Neuron (in vitro differentiated cells): ENCODE data around the gene ADCY5.
A peak's percentile ranks its signal among the peaks of the same experiment; 100 is the strongest.
"Not testable (repeated sequence)": the region's sequence is repeated elsewhere in the genome, so short reads cannot be mapped to it uniquely, and the experiment has no call there.

Experiments
- H2AFZ ChIP-seq: one replicate; pipeline ENCODE4 v1.6.1; 2013; ENCODE audit warnings: low read depth, mild to moderate bottlenecking, inconsistent platforms, low read length, moderate library complexity
- H3K27me3 ChIP-seq: one replicate; pipeline ENCODE4 v1.6.1; 2013; ENCODE audit warnings: low read length; ENCODE audit not compliant: insufficient read depth
- H3K36me3 ChIP-seq: one replicate; pipeline ENCODE4 v1.6.1; 2013; ENCODE audit warnings: low read length; ENCODE audit not compliant: insufficient read depth
- H3K4me1 ChIP-seq: one replicate; pipeline ENCODE4 v1.6.1; 2013; ENCODE audit warnings: low read length; ENCODE audit not compliant: insufficient read depth
- H3K4me3 ChIP-seq: 2 replicates; pipeline ENCODE4 v1.5.1; 2013; ENCODE audit warnings: mild to moderate bottlenecking, low read length, moderate library complexity
- H3K9me3 ChIP-seq: one replicate; pipeline ENCODE4 v1.6.1; 2013; ENCODE audit warnings: low read length

Gene ADCY5

GRCh38 chr3:123448536-123449101 lies at the start of gene ADCY5:
Gene ADCY5 (minus strand): TSS chr3:123449090. CDS start chr3:123448545, 545 bp downstream.
- peaks cover 3% of the 10 kb centered on the region for H3K9me3 ChIP-seq
- peaks cover 51% of the 10 kb centered on the region for H3K27me3 ChIP-seq
- H3K4me3 ChIP-seq = peak within 1 kb of the TSS; percentile 64
- peak within 1 kb of the TSS; percentile 91 for H2AFZ ChIP-seq
- H3K4me1 ChIP-seq = peaks cover 7% of the 10 kb centered on the region
- H3K36me3 ChIP-seq = no peaks in the 10 kb centered on the region

DNA sequence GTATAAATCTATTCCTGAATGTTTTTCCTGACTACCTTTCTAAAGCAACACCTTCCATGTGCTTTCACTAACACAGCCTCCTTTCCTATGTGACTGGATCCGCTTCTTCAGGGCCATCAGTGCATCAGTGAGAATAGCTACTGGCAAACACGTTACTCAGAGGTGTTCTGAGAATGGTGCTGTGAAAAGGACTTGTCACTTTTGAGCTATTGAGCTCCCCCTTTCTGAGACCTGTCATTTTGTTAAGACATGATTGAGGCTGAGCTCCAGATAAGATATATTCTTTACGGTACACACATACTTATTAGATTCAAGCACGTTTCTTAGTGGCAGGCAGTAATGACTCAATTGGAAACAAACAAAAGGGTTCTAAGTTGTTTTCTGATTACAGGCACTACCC lies 45.0 kb upstream of the ADCY5 start:
- no peak overlapping the region for H2AFZ ChIP-seq
- H3K9me3 ChIP-seq = no peaks in the 10 kb centered on the region
- peaks cover 24% of the 10 kb centered on the region for H3K36me3 ChIP-seq
- peaks cover 23% of the 10 kb centered on the region for H3K4me1 ChIP-seq
- H3K4me3 ChIP-seq = no peak overlapping the region
- no peaks in the 10 kb centered on the region for H3K27me3 ChIP-seq

- no peaks in the 10 kb centered on the region for H3K9me3 ChIP-seq
- H3K36me3 ChIP-seq = peaks cover 8% of the 10 kb centered on the region
- peaks cover 23% of the 10 kb centered on the region for H3K4me1 ChIP-seq
- no peak overlapping the region for H3K4me3 ChIP-seq
- no peak overlapping the region for H2AFZ ChIP-seq
- H3K27me3 ChIP-seq = no peaks in the 10 kb centered on the region
These were observed 43.2 kb upstream of the ADCY5 start for GRCh38 chr3:123491966-123492587.

DNA sequence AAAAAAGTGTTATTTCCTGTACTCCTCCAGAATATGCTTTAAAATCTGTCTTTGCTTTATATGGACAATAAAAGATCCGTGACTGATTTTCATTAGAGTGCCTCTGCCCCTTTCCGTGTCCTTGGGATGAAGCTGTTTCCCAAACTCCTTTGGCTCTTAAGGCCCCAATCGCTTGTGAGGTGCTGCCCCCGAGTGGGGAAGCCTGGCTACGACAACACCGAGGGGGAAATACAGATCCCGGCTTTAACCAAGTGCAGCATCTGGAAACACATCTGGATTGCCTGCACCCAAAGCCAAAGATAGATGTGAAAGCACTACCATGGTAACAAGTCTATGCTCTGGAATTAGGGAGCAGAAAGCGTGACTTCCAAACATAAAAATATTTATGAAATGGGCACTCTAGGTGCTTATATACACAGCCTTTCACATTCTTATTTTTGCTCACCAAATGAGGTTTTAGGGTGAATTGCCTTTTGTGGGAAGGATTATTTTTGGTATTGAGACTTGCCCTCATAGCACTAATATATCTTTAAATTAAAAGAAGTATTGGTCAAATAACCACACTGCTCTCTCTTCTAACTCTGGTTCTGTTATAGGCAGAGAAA lies 40.6 kb upstream of the ADCY5 start:
- Histone ChIP-seq H3K4me3 (no peak overlapping the region), H3K9me3 (no peaks in the 10 kb centered on the region), H3K27me3 (no peaks in the 10 kb centered on the region), H3K4me1 (peaks cover 23% of the 10 kb centered on the region), H2AFZ (no peak overlapping the region), H3K36me3 (no peaks in the 10 kb centered on the region)

DNA sequence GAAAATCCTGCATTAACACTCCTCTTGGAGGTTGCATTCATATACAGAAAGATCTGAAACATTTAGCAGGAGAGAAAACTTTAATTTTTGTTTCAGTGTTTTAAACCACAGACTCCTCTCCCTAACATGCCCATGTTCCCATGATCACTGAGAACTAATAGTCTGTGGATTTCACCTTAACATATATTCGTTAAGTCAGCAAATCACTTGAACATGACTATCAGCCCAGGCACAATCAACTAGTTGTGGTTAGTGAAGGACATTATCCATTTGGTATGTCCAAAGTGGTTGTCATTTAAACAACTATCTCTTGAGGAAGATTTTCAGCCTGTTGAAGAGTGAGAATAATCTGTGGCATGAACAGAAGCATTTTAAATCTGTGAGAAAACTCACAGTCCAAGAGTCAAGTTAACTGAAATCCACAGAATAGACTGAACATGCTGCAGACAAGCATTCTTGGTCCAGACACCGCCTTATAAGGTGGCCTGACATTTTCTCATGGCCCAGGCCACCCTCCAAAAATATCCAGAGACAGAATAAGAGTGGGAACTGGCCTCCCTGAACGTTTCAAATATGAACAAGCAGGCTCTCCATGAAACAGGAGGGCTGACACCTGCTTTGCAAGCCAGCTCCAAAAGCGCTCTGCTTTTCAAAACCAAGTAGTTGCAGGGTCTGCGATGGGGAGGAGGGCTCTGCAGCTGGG lies 39.9 kb upstream of the ADCY5 start:
- H2AFZ ChIP-seq = no peak overlapping the region
- no peak overlapping the region for H3K4me3 ChIP-seq
- no peaks in the 10 kb centered on the region for H3K36me3 ChIP-seq
- peaks cover 18% of the 10 kb centered on the region for H3K4me1 ChIP-seq
- no peaks in the 10 kb centered on the region for H3K9me3 ChIP-seq
- H3K27me3 ChIP-seq = no peaks in the 10 kb centered on the region

DNA sequence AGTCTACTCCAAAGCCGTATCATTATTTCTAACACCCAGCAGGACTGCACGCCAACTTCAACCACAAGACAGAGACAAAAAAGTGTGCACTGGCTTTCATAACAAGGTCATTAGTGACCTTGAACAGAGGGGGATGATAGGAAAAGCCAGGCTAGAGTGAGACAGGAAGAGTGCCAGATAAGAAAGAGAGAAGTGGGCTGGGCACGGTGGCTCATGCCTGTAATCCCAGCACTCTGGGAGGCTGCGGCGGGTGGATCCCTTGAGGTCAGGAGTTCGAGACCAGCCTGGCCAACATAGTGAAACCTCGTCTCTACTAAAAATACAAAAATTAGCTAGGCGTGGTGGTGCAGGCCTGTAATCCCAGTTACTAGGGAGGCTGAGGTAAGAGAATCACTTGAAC lies 38.2 kb upstream of the ADCY5 start:
- H2AFZ ChIP-seq, H3K4me1 ChIP-seq, H3K9me3 ChIP-seq, H3K4me3 ChIP-seq, H3K27me3 ChIP-seq, H3K36me3 ChIP-seq: not testable (repeated sequence)

- Histone ChIP-seq H3K27me3 (no peaks in the 10 kb centered on the region), H2AFZ (no peak overlapping the region)
These were observed 37.6 kb upstream of the ADCY5 start for GRCh38 chr3:123486460-123486859.

DNA sequence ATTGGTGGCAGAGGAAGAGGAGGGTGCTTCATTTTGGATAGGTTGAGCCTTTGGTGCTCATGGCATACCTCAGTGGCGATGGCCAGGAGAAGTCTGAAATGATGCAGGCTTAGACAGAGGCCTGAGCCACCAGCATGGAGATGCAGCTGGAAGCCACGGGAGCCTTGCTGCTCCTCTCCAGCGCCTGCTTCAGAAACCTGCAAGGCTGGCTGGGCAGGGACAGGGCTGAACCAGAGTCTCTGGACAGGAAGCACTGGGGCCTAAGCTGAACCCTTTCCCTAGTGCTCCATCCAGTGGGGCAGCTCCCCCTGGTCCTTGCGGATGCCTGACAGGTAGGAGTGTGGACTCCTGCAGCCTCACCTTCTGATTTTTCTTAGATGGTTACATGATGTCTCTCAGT lies 36.7 kb upstream of the ADCY5 start:
- H2AFZ ChIP-seq = no peak overlapping the region
- no peaks in the 10 kb centered on the region for H3K27me3 ChIP-seq
- no peak overlapping the region for H3K4me3 ChIP-seq
- H3K36me3 ChIP-seq = no peaks in the 10 kb centered on the region
- H3K9me3 ChIP-seq = no peaks in the 10 kb centered on the region
- H3K4me1 ChIP-seq = no peaks in the 10 kb centered on the region

More at GRCh38 chr3:123486460-123486859, 37.6 kb upstream of the ADCY5 start:
- no peak overlapping the region for H3K4me3 ChIP-seq
- peaks cover 2% of the 10 kb centered on the region for H3K4me1 ChIP-seq
- H3K36me3 ChIP-seq = no peaks in the 10 kb centered on the region
- no peaks in the 10 kb centered on the region for H3K9me3 ChIP-seq

DNA sequence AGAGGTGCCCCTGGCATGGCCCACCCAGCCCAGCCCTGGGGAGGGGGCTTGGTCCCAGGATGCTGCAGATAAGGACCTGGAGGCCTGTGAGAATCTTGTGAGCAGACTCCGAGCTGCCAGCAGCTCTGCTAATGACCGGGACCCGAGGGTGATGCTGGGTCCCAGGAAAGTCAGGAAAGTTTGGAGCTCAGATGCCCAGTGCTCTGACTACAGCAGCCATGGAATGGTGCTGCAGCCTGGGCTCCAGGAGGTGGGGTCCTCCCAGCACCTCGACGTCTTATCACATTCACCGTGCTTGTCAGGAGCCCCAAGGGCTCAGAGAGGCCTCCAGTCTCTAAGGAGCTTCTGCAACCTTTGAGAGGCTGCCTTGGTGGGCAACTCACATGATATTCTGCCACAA lies 34.3 kb upstream of the ADCY5 start:
- H2AFZ ChIP-seq = no peak overlapping the region
- H3K4me1 ChIP-seq = no peaks in the 10 kb centered on the region
- no peaks in the 10 kb centered on the region for H3K9me3 ChIP-seq
- H3K36me3 ChIP-seq = no peaks in the 10 kb centered on the region
- no peak overlapping the region for H3K4me3 ChIP-seq
- no peaks in the 10 kb centered on the region for H3K27me3 ChIP-seq

- H3K36me3 ChIP-seq = no peaks in the 10 kb centered on the region
- no peaks in the 10 kb centered on the region for H3K9me3 ChIP-seq
- H3K4me3 ChIP-seq = no peak overlapping the region
- no peaks in the 10 kb centered on the region for H3K27me3 ChIP-seq
- no peaks in the 10 kb centered on the region for H3K4me1 ChIP-seq
- no peak overlapping the region for H2AFZ ChIP-seq
These were observed 33.0 kb upstream of the ADCY5 start for GRCh38 chr3:123481722-123482457.

DNA sequence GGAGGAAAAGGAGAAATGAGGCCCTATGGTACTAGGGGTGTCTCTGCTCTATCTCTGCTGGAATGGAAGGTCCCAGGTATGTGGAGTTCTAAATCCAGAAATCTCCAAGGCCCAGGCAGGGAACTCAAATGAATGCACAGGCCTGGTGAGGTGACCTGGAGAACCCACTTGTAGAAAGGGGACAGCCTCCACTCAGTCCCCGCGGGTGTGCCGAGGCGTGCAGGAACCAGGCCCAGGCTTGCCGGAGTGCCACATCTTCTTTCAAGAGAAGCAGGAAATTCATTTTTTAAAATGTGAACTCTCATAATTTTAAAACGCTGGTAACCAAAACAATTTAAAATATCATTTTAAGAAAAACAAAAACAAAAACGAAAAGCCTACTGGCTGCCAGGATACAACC lies 32.2 kb upstream of the ADCY5 start:
- no peaks in the 10 kb centered on the region for H3K9me3 ChIP-seq
- no peaks in the 10 kb centered on the region for H3K36me3 ChIP-seq
- H2AFZ ChIP-seq = no peak overlapping the region

GRCh38 chr3:123480428-123480827 lies 31.5 kb upstream of the ADCY5 start:
- Histone ChIP-seq H2AFZ (no peak overlapping the region), H3K36me3 (no peaks in the 10 kb centered on the region), H3K9me3 (no peaks in the 10 kb centered on the region), H3K4me1 (no peaks in the 10 kb centered on the region), H3K27me3 (no peaks in the 10 kb centered on the region), H3K4me3 (no peak overlapping the region)

More for the DNA sequence above, 32.2 kb upstream of the ADCY5 start:
- Histone ChIP-seq H3K4me1 (no peaks in the 10 kb centered on the region), H3K4me3 (no peak overlapping the region), H3K27me3 (no peaks in the 10 kb centered on the region)

GRCh38 chr3:123479891-123480290 lies 31.0 kb upstream of the ADCY5 start:
- H2AFZ ChIP-seq = no peak overlapping the region

More at GRCh38 chr3:123479891-123480290, 31.0 kb upstream of the ADCY5 start:
- no peak overlapping the region for H3K4me3 ChIP-seq
- H3K27me3 ChIP-seq = no peaks in the 10 kb centered on the region
- H3K9me3 ChIP-seq = no peaks in the 10 kb centered on the region
- no peaks in the 10 kb centered on the region for H3K4me1 ChIP-seq
- H3K36me3 ChIP-seq = no peaks in the 10 kb centered on the region
